Ovary (tissue), 9 donors: ENCODE results near the gene SYT15. TPM values are rescaled to one million over a fixed set of nuclear protein-coding genes. Genes with fewer than 3 reads are reported as not detected.

Source experiments
- DNase-seq, 5 donors: peaks; one replicate each; pipeline ENCODE4 v3.0.0-alpha.2; 2019 to 2020
- H3K27ac ChIP-seq, 2 donors: fragments of 200-600 bp; one replicate each; pipeline versions ENCODE4 v1.5.1 to v1.8.0; 2019 to 2022
- H3K27me3 ChIP-seq: fragments of 200-600 bp; one replicate; pipeline ENCODE4 v1.8.0; 2022
- H3K36me3 ChIP-seq: fragments of 200-600 bp; sonication (generic); one replicate; pipeline ENCODE4 v1.5.1; 2019
- H3K4me1 ChIP-seq: one replicate; pipeline ENCODE4 v1.8.1; 2013; ENCODE audit warnings: mild to moderate bottlenecking, moderate library complexity; ENCODE audit not compliant: insufficient read depth
- H3K4me3 ChIP-seq: fragments of 200-600 bp; sonication (generic); one replicate; pipeline ENCODE4 v1.5.1; 2017
- H3K9me3 ChIP-seq, 2 donors: fragments of 200-600 bp in 1 of 2; sonication (generic) in 1 of 2; one replicate each; pipeline versions ENCODE4 v1.5.1 to v1.8.1; 2013 to 2019; ENCODE audit warnings: mild to moderate bottlenecking in 1 of 2, moderate library complexity in 1 of 2
- CTCF ChIP-seq, 3 donors: fragments of 450-650 bp in 2 of 3; fragments of 200-600 bp in 1 of 3; IDR thresholded peaks; one replicate each; pipeline versions ENCODE4 v1.5.1 to v1.8.0; 2016 to 2022; ENCODE audit warnings: antibody characterized with exemption in 3 of 3, mild to moderate bottlenecking in 1 of 3
- EP300 ChIP-seq: sonication (generic); formaldehyde crosslinking; IDR thresholded peaks from one replicate; pipeline ENCODE4 v1.6.1; 2017; ENCODE audit warnings: antibody characterized with exemption
- POLR2A ChIP-seq: fragments of 450-650 bp; IDR thresholded peaks from one replicate; pipeline ENCODE4 v1.6.1; 2017; ENCODE audit warnings: antibody characterized with exemption, mild to moderate bottlenecking, moderate library complexity
- WGBS, 3 donors: extraction: QIAGEN DNeasy Blood & Tissue Kit in 1 of 3; methylation state at CpG; one replicate each; pipeline versions ENCODE4 v1.1.5 to v1.1.7; 2013 to 2017; 5-methylcytosine and 5-hydroxymethylcytosine counted together
- intact Hi-C, 4 donors: fragments of 100-400 bp; cut with DNase I; formaldehyde crosslinking; loops; one replicate each; pipeline versions ENCODE4 v1.11.0 to v1.15.1; 2022 to 2023
- polyA plus RNA-seq, 2 donors: library from polyadenylated mRNA; stranded (reverse); fragments of 200-250 nt in 1 of 2; fragments of 350-450 nt in 1 of 2; fragmentation: Illumina TruSeq in 1 of 2; extraction: RNeasy Lipid Tissue Mini Kit (QIAGEN cat#74804) in 1 of 2; gene quantifications; one replicate each; pipeline ENCODE4 v1.2.3, GENCODE V29; 2013 to 2014
- total RNA-seq, 7 donors: library from RNA; depleted of rRNA in 2 of 7; stranded (reverse); fragments of >200 nt in 2 of 7; fragmentation: NEBNext Ultra II Directional in 3 of 7; extraction: Animal tissue kit (Norgen Biotek cat#: 25700) in 3 of 7; gene quantifications; one replicate each; pipeline versions ENCODE4 v1.1.0 to v1.2.4, GENCODE V29; 2016 to 2023
- donor health status: DM: no; HTN: no; CAD: no; lungs with moderate emphysema.
- donor health status: DM: no; HTN: no; CAD: no.
- donor health status: Bipolar disorder and iron deficiency.
- donor health status: DM: yes; HTN: yes; CAD: no.
- donor health status: DM: no; HTN: no; CAD: no.
- donor health status: DM: yes; HTN: yes; CAD: no.

Gene SYT15
- total and polyA plus RNA-seq, 9 donors = 0.24 to 5.3 (median 3.2) TPM

- 90 to 96% (median 93%) methylated on average over 6 of the region's 6 CpGs for WGBS, 3 donors
- no peaks in the 10 kb centered on the region for H3K27me3 ChIP-seq
- peak in 2 of 5 donors; percentile 4 to 24 for DNase-seq
- no peak overlapping the region for H3K4me3 ChIP-seq
- H3K36me3 ChIP-seq = no peaks in the 10 kb centered on the region
- no peaks in the 10 kb centered on the region for H3K9me3 ChIP-seq
- H3K4me1 ChIP-seq = peaks cover 10% of the 10 kb centered on the region
- intact Hi-C loops = no loop called here
- TF ChIP-seq POLR2A (no peak), EP300 (no peak), CTCF (IDR thresholded peaks at IDR 0.05) (no peak)
- no peak overlapping the region for H3K27ac ChIP-seq
Measured at GRCh38 chr10:46536171-46536570, 42.8 kb upstream of the SYT15 start.

- TF ChIP-seq CTCF (IDR thresholded peaks at IDR 0.05) (no peak), POLR2A (no peak), EP300 (no peak)
- no peaks in the 10 kb centered on the region for H3K36me3 ChIP-seq
- H3K9me3 ChIP-seq = no peaks in the 10 kb centered on the region
- peaks cover 10% of the 10 kb centered on the region for H3K4me1 ChIP-seq
- no peaks in the 10 kb centered on the region for H3K27me3 ChIP-seq
- 95 to 96% (median 95%) methylated on average over 5 of the region's 5 CpGs for WGBS, 3 donors
- no peak overlapping the region for H3K27ac ChIP-seq
- intact Hi-C loops = no loop called here
- no peak overlapping the region for H3K4me3 ChIP-seq
- DNase-seq = peak in 2 of 5 donors; percentile 4 to 28
Measured at GRCh38 chr10:46536781-46537180, 42.1 kb upstream of the SYT15 start.

- Histone ChIP-seq H3K4me3 (no peak overlapping the region), H3K9me3 (no peaks in the 10 kb centered on the region), H3K27me3 (no peaks in the 10 kb centered on the region), H3K27ac (no peak overlapping the region), H3K4me1 (peaks cover 10% of the 10 kb centered on the region), H3K36me3 (no peaks in the 10 kb centered on the region)
- DNase-seq = no peak
- intact Hi-C loops = no loop called here
- WGBS, 3 donors = 89 to 90% (median 89%) methylated on average over 5 of the region's 5 CpGs
- TF ChIP-seq EP300 = no peak
- TF ChIP-seq POLR2A = no peak
- no peak for TF ChIP-seq CTCF (IDR thresholded peaks at IDR 0.05)
Measured at GRCh38 chr10:46537309-46537708, 41.6 kb upstream of the SYT15 start.

DNA sequence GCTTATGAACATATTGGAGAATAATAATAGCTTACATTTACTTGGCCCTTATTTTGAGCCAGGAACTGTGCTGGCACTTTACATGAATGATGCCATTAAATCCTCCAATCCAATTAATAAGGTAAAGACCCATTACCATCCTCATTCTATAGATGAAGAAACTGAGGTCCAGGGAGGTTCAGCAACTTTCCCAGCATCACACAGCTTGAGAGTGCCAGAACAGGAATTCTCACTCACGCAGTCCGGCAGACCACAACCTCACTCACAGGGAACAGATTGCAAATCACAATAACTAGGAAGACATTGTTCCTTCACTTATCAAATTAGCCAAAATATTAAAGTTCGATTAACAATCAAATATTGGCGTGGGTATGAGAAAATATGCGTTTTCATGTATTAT lies 40.8 kb upstream of the SYT15 start:
- H3K9me3 ChIP-seq = no peaks in the 10 kb centered on the region
- peak in 1 of 5 donors; percentile 4 for DNase-seq
- WGBS, 3 donors = 89 to 93% (median 91%) methylated on average over 5 of the region's 5 CpGs

DNA sequence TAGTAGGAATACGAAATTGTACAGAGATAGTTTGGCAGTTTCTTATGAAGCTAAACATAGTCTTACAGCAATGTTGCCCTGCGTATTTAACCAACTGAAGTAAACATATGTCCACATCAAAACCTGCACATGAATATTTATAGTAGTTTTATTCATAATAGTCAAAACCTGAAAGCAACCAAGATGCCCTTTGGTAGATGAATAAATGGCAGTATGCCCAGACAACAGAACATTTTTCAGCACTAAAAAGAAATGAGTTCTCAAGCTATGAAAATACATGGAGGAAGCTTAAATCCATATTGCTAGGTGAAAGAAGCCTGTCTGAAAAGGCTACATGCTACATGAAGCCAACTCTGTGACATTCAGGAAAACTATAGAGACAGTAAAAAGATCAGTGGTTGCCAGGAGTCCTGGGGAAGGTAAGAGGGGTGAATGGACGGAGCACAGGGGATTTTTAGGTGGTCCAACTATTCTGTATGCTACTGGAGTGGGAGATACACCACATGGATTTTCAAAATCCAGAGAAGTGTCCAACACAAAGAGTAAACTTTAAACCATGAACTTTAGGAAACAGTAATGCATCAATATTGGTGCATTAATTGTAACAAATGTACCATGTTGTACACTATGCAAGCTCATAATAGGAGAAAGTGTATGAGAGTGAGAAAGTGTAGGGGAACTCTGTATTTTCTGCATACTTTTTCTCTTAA lies 40.1 kb upstream of the SYT15 start:
- Histone ChIP-seq H3K27me3 (no peaks in the 10 kb centered on the region), H3K27ac (no peak overlapping the region), H3K9me3 (no peaks in the 10 kb centered on the region), H3K4me3 (no peak overlapping the region), H3K36me3 (no peaks in the 10 kb centered on the region), H3K4me1 (peaks cover 10% of the 10 kb centered on the region)
- intact Hi-C loops = no loop called here
- no peak for TF ChIP-seq CTCF (IDR thresholded peaks at IDR 0.05)
- TF ChIP-seq POLR2A = no peak
- TF ChIP-seq EP300 = no peak
- WGBS, 3 donors = 53 to 66% (median 54%) methylated on average over 3 of the region's 3 CpGs
- no peak for DNase-seq

More for the DNA sequence above, 40.8 kb upstream of the SYT15 start:
- no peaks in the 10 kb centered on the region for H3K27me3 ChIP-seq
- no peak overlapping the region for H3K4me3 ChIP-seq
- intact Hi-C loops = no loop called here
- no peak overlapping the region for H3K27ac ChIP-seq
- no peak for TF ChIP-seq EP300
- H3K36me3 ChIP-seq = no peaks in the 10 kb centered on the region
- peaks cover 10% of the 10 kb centered on the region for H3K4me1 ChIP-seq
